ENCODE data around the gene EPS15.
A peak's percentile ranks its signal among the peaks of the same experiment; 100 is the strongest.
"Not testable (repeated sequence)": the region's sequence is repeated elsewhere in the genome, so short reads cannot be mapped to it uniquely, and the experiment has no call there.

The EPS15 gene

DNA sequence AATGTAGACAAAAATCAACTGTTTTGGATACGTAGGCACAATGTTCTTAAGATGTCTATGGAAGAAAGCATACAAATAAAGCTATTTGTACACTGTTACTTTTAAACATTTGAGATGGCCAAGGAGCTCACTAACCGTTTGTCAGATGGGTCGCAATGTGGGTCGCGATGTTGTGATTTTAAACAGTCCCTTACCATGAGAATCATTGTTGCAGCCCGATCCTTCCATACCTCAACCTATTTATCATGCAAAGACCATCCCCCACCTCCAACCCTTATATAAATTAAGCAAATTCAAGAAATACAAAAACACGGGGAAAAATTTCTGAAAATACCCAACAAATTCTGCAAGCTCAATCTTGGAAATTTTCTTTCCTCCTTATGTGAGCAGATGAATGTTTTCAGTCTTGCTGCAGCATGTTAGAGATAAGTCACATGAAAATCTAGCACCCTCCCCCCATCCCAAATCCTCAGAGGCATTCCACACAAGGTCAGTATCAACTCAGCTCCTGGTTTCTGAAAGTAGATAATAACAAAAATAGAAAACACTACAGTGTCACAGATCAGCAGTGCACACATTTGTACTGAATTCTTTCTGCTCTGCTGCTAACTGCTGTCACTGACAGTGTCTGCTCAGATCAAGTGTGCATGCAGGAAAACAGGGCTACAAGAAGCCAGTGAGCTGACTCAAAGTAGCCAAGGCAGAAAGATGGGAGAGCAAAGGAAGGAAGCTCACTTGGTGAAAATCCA is 95.8 kb downstream of the EPS15 start:
- no peak for DNase-seq

DNA sequence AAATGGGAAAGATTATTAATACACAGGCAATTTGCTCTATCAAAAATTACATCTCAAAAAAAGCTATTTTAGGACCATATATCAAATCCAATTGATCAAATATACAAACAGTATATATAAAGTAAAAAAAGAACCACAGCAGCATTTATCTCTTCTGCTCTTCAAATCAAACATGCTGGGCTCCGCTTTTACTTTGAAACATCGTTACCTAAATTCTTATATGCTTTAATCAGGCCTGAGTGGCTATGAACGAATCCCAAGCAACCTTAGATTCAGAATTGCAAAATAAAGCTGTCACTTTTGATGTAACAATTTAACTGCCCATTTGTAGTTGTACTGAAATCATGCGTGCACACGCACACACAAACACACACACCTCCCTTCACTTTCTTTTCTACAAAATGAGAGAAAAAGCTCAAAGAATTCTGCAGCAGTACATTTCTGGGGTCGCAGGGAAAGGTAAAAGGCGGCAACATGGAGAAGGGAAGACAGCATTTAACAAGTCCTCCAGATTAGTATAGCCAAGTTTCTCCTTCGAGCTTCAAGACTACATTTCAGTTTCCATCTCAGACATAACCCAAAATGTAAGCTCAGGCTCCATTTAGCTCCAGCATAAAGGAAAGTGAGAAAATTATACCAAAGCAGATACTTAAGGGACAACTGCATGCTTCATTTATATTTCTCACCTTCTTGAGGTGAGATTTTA is 96.5 kb downstream of the EPS15 start:
- DNase-seq, result no peak

DNA sequence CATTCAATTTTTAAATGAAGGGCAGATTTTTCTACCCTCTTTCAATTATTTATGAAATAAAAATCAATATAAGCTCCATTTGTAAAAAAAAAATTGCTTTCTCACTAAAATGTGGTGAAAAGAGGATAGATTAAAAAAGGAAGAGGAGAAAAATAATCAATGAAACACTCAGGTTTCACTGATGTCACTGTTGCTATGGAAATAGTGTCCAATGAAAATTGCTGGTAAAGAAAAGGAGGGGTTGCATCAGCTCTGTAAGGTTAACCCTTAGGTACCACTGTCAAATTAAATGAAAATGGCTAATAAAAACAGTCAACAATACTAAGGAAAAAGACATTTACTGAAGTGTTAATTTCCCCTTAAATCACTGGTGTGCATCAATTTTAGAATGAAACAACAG is 97.1 kb downstream of the EPS15 start:
- DNase-seq, result peak; percentile 43 to 60

DNA sequence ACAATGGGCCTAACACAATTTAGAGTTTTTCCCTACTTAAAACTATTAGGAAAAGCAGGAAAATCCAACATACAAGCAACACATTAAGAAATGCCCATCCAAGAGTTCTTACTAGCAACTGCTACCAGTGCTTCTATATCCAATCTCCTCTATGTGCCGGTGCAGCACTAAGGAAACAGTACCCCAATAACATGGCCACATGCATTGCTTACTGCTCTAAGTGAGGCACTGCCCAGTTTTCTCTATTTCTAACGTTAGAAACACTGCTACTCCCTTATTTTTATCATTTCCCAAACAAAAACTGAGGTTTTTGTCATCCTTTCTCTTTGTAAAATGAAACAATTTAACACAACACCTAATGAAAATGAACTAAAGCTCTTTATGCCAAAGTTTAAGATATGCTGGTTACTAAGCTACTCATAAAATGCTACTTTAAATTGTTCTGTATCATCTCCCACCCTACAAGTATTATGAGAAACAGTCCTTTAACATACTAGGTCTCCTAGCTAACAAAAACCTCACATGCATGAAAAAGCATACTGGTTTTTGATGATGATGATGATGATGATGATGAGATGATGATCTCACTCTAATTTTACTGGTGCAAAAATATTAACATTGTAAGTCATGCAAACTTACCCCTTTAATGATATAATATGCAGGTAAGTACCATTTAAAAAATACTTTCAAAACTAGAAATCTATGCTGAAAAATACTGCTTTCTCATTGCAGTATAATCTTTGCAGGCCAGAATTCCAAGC is 98.0 kb downstream of the EPS15 start:
- DNase-seq, result no peak

DNA sequence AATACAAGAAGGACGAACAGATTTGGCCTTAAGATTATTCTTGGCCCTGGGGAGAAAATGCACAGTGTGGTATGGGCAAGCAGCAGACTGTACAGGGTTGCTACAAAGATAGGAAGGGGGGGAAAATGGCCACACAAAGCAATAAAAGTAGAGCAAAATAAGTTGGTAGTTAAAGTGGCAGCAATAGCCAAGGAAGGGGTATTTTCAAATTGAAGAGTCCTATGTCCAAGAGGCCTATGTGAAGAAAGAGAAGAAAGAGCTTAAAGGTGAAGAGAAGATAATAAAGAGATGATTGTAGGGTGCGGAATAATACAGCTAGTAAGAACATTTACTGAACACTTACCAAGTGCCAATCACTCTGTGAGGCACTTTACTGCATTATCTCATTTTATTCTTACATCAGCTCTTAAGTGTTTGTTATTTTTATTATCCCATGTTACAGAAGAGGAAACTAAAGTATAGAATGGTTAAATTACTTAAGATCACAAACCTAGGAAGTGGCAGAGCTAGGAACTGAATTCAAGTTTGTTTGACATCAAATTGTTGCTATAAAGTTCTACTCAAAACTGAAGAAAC is 100.6 kb downstream of the EPS15 start:
- DNase-seq, result no peak

DNA sequence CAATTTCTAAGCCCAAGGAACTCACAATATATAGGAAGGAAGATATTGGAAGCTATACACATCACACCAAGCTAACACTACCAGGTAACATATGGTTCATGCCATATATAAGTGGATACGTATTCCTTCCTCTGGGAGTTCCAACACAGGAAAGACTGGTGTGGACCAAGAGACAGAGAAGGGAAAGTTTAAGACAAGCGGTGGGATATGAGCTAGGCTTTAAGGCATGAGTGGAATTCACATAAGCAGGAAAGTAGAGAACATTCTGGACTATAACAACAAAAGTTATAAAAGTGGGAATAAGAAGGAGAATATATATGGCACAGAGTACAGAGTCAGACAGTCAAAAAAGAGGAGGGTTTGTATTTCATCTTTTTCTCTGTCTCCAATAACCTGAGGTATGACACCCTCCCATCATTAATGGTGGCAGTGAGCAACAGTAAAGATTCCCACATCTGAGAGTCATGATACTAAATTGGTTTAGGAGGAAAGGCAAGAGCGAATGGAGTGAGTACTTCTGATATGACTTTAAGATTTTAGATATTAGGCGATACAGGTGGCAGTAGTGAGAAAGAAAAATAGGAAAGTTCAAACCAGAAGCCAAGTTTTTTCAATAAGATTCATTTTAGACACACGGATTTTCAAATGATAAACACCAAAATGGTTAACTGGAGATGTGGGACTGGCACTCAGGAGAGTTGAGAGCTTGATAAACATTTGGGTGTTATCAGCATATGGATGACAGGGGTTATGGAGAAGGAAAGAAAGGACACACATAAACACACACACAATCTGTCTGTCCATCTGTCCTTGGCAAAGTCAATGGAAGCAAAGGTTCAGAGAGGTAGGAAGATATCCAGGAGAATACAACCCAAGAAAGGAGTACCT is 101.3 kb downstream of the EPS15 start:
- peak in 1 of 2 experiments; percentile 21 for DNase-seq

DNA sequence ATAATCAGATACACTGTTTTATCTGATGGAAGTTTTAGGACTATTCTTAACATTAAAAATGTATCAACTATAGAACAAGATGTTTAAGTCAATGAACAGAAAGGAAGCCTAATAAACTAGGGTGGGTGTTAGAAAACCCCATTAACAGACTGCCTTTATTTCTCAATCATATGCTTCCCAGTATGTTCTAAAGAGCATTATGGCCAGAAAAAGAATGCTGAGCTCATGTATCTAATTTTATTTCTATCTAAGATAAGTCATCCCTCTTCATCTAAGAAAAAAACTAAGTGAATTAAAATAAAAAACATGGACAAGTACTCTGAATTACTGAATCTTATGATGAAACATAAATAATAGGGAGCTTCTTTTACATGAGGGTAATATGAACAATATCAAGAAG is 102.2 kb downstream of the EPS15 start:
- DNase-seq, result no peak

DNA sequence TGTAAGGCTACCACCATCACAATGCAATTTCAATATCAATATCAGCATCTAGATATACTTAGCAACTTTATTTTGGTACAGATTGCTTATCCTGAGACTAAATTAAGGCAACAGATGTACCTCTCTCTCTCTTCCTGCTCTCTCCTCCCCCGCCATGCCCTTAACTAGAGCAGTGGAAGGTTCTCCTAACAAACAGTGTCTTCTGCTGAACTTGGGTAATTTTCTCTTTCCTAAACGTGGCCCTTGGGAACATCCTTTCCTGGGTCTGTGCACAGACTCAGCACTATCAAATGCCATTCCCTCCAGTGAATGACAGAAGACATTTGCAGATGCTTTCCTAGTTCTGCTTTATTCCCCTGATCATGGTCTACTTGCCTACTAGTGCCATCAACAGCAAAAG is 103.1 kb downstream of the EPS15 start:
- DNase-seq, result no peak

DNA sequence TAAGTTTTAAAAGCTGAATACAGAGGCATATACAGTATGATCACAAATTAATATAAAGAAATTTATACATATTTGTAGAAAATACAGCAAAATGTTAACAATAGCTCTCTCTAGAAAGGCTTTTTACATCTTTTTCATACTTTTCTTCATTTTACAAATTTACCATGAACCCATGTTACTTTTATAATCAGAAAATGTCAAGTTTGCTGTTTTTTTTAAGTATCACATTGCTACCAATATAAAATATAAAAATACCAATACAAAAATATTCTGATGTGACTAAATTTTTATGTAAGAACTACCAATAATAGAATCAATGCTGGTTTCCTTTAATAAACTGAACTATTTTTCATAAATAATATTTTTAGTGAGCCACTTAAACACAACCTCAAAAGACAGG is 104.3 kb downstream of the EPS15 start:
- DNase-seq, result no peak

DNA sequence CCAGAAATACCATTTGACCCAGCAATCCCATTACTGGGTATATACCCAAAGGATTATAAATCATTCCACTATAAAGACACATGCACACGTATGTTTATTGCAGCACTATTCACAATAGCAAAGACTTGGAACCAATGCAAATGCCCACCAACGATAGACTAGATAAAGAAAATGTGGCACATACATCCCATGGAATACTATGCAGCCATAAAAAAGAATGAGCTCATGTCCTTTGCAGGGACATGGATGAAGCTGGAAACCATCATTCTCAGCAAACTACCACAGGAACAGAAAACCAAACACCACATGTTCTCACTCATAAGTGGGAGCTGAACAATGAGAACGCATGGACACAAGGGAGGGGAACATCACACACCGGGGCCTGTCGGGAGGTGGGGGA is 107.2 kb downstream of the EPS15 start:
- not testable (repeated sequence) for DNase-seq

DNA sequence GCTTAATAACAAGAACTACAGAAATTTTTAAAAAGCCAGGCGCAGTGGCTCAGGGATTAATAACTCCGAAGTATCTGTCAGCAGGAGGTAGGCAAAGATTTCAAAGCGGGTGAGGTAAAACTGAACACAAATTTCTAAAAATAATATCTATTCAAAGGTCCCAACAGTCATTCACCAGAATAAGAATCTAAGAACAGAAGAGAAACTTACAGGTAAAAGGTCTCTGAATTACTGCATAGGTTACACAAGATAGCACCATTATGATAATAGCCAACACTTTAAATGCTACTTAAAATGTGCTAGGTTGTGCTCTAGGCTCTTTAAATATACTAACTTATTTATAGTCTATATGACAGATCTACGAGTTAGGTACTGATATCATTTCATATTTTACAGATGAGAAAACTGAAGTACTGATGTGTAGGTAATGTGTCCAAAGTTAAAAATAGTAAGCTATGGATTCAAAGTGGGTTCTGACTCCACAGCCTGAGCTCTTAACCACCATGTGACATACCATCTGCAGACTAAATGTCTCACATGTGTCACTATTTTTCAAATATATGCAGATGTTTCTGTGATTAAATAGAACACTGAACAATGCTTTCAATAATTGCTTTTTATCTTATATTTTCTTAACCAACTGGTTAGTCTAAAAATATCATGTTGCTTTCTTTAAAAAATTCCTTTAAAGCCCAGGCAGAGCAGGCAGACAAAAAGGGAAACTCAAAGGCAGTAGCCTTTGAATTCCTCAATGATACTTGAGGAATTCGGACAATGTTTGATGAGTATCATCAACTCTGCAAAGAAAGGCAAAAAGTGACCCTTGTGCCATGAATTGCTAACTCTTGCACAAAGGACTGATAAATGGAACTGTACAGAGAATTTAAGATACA is 108.3 kb downstream of the EPS15 start:
- no peak for DNase-seq

DNA sequence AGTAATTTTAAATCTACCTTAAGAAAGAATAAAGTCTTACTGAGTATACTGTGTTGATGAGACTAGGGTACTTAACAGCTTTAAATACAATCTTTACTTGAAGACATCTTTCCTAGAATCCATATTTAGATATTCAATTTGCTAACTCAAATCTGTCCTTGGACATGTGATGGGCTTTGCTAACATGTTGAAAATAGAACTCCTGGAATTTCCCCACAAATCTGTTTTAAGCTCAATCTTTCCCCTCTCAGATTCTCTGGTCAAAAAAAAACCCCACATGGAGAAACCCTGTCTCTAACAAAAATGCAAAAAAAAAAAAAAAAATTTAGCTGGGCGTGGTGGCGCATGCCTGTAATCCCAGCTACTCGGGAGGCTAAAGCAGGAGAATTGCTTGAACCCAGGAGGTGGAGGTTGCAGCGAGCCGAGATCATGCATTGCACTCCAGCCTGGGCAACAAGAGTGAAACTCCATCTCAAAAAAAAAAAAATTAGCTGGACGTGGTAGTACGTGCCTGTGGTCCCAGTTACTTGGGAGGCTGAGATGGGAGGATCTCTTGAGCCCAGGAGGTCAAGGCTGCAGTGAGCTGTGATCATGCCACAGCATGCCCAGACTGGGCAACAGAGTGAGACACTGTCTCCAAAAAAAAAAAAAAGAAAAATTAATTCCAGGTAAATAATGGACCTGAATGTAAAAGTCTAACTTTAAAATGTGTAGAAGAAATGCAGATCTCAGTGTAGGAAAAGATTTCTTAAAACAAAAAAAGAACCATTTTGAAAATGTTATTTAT is 109.1 kb downstream of the EPS15 start:
- not testable (repeated sequence) for DNase-seq

DNA sequence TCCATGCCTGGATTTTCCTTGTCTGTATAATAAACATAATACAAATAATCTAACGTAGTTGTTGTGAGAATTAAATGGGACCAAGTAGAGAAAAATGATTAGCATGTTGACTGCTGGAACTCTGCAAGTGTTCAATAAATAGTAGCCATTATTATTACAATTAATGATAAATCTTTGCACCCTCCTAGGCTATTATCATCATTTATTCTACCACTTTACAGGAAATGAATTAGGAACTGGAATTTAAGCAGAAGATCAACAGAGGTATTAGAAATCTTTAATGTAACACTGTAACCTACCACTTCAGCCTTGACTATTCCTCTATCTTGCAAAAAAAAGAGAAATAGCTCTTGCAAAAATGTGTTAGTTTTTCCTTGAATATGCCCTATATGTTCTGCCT is 126.8 kb downstream of the EPS15 start:
- no peak for DNase-seq

DNA sequence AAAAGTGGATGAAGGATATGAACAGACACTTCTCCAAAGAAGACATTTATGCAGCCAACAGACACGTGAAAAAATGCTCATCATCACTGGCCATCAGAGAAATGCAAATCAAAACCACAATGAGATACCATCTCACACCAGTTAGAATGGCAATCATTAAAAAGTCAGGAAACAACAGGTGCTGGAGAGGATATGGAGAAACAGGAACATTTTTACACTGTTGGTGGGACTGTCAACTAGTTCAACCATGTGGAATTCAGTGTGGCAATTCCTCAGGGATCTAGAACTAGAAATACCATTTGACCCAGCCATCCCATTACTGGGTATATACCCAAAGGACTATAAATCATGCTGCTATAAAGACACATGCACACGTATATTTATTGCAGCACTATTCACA is 128.4 kb downstream of the EPS15 start:
- DNase-seq, result not testable (repeated sequence)

DNA sequence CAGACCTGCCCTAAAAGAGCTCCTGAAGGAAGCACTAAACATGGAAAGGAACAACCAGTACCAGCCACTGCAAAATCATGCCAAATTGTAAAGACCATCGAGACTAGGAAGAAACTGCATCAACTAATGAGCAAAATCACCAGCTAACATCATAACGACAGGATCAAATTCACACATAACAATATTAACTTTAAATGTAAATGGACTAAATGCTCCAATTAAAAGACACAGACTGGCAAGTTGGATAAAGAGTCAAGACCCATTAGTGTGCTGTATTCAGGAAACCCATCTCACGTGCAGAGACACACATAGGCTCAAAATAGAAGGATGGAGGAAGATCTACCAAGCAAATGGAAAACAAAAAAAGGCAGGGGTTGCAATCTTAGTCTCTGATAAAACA is 131.8 kb downstream of the EPS15 start:
- not testable (repeated sequence) for DNase-seq

DNA sequence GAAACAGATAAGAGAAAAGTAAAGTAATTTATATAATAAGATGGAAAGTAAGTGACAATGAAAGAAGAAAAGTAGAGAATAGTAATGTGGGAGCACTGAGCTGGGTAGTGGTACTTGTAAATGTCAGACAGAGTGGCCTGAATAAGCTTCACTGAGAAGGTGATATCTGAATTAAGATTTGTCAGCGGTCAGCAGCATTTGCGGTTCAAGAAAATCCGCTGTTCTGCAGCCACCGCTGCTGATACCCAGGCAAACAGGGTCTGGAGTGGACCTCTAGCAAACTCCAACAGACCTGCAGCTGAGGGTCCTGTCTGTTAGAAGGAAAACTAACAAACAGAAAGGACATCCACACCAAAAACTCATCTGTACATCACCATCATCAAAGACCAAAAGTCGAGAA is 132.8 kb downstream of the EPS15 start:
- not testable (repeated sequence) for DNase-seq

DNA sequence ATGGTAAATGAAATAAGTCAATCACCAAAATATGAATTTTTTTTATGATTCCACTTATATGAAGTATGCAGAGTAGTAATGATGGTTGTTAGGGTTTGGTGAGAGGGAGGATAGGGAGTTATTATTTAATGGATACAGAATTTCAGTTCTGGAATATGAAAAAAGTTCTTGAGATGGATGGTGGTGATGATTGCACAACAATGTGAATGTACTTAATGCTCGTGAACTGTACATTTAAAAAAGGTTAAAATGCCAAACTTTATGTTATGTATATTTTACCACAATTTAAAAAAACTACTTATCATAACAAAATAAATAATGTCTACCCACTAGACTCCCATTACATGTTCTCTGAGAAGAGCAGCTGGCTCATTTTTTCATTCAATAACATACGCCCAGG is 133.3 kb downstream of the EPS15 start:
- DNase-seq, result no peak

DNA sequence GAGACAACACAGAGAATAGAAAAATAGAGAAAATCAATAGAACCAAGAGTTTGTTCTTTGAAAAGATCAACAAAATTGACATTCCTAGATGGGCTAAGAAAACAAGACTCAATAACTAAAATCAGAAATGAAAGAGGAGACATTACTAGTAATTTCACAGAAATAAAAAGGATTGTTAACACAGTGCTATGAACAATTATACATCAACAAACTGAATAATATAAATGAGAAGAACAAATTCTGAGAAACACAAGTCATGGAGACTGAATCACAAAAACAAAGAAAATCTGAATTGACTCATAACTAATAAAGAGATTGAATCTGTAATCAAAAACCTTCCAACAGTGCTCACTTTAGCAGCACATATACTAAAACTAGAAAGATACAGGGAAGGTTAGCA is 137.1 kb downstream of the EPS15 start:
- no peak for DNase-seq

DNA sequence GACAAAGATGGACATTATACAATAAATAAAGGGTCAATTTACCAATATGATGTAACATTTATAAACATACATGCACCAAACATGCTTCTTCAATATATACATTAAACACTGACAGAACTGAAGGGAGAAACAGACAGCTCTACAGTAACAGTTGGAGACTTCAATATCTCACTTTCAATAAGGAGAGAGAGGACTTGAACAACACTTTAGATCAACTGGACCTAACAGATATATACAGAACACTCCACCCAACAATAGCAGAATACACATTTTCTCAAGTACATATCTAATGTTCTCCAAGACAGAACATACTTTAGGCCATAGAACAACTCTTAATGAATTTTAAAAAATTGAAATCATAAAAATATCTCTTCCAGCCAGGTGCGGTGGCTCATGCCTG is 138.1 kb downstream of the EPS15 start:
- DNase-seq, result no peak

DNA sequence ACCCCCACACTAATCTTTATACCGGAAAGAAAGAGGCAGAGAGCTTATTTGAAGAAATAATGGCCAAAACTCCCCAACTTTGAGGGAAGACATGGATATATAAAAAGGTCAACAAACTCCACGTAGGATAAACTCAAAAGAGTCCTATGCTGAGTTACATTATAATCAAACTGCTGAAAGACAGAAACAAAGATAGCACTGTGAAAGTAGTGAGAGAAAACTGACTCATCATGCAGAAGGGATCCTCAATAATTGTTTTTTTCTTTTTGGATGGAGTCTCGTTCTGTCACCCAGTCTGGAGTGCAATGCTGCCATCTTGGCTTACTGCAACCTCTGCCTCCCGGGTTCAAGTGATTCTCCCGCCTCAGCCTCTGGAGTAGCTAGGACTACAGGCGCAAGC is 140.2 kb downstream of the EPS15 start:
- DNase-seq, result no peak

DNA sequence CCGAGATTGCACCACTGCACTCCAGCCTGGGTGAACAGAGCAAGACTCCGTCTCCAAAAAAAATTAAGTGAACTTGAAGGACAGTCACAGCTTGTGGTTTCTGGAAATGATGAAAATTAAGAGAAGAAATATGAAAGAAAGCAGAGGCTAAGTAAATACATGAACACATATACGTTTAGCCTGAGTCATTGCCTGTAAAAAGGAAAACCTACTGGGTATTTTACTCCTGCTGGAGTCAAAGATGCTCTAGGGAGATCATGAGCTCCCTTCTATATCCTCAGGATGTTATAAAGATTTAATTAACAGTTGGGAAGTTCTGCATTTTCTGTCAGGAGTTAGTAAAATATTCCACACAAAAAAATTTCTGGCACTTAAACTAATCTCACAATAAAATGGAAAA is 145.2 kb downstream of the EPS15 start:
- DNase-seq, result no peak

All from NCI-H446 (cell line).